K562 (cell line): ENCODE results near the gene RAB40B.

Experiments used
- HCFC1 ChIP-seq: IDR thresholded peaks from 2 replicates; pipeline ENCODE4 v1.6.1; 2012; ENCODE audit warnings: low read depth, low read length, improper control_type of control experiment
- MEF2A ChIP-seq: IDR thresholded peaks from 2 replicates; pipeline ENCODE4 v1.6.1; 2011; ENCODE audit warnings: low read depth, mild to moderate bottlenecking, low read length, moderate library complexity; ENCODE audit not compliant: control insufficient read depth
- SIN3A ChIP-seq, 2 experiments: fragments of 150-350 bp in 1 of 2; IDR thresholded peaks; 2 replicates each; pipeline ENCODE4 v1.6.1; 2011 to 2016; ENCODE audit warnings: borderline replicate concordance in 2 of 2, low read depth in 2 of 2, low read length in 2 of 2, mild to moderate bottlenecking in 2 of 2, moderate library complexity in 2 of 2; ENCODE audit not compliant: control insufficient read depth in 1 of 2
- TRIM28 ChIP-seq: fragments of 450-650 bp; IDR thresholded peaks from 2 replicates; pipeline ENCODE4 v1.6.1; 2017
- ZNF707 ChIP-seq: fragments of 250-450 bp; sonication (Bioruptor Pico); conservative IDR thresholded peaks from 2 replicates; pipeline ENCODE4 v1.8.0; 2022; ENCODE audit warnings: inconsistent platforms, mild to moderate bottlenecking, moderate library complexity

DNA sequence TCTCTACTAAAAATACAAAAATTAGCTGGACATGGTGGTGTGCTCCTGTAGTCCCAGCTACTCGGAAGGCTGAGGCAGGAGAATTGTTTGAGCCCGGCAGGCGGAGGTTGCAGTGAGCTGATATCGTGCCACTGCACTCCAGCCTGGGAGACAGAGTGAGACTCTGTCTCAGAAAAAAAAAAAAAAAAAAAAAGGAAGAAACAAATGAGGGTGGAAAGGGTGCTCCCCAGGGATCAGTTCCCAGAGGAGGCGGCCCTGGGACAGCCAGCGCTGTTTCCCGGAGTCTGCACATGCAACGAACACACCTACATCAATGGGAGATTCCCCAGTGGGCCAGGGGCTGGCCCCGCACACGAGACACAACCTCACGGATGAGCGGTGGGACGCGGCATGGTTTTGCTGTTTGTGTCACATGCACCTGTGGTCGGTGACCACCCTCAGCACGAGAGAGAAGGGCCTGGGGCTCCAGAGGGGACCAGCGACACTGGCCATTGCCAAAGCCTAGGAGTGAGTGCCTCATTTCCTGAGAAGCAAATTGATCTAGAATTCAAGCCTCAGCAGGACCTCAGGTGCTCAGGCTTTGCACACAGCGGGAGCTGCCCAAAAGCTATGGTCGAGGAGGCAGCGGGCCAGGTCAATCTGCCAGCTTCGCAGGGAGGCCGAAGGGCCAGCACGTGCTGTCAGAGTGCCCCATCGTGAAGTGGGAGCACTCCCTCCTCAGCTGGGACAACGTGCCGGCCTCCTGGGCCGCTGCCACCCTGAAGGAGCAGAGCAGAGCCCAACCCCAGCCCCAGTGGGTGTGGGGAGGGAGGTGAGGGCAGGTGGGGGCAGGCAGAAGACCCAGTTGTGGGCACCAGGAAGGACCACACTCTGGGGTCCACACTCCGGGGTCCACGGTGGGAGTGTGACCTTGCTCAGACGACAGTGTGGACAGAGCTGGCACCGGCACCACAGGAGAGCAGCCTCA is 36.5 kb downstream of the RAB40B start:
- TF ChIP-seq HCFC1 (no peak), SIN3A (IDR thresholded peaks at IDR 0.05; ENCODE audit: borderline replicate concordance in 2 of 2, control insufficient read depth in 1 of 2, low read depth in 2 of 2, low read length in 2 of 2) (no peak), TRIM28 (no peak), MEF2A (no peak), ZNF707 (CRISPR knock-in tag) (no peak)
